Stimulated activated CD4-positive, alpha-beta T cell treated with anti-CD3 and anti-CD28 coated beads, Interleukin-12 subunit alpha, Interleukin-12 subunit beta, amount 100 ng/mL, for 48 hours (primary cell): ENCODE results near the gene RPS24.
A peak's percentile ranks its signal among the peaks of the same experiment; 100 is the strongest.
"Not testable (repeated sequence)": the region's sequence is repeated elsewhere in the genome, so short reads cannot be mapped to it uniquely, and the experiment has no call there.

Experiments
- DNase-seq, 3 donors: peaks; one replicate each; pipeline ENCODE4 v3.0.0-alpha.2; 2020; ENCODE audit warnings: low read depth in 2 of 3, low spot score in 1 of 3

RPS24 gene

GRCh38 chr10:78033637-78034470, at the start of gene RPS24:
Gene RPS24, plus strand, starts transcription at chr10:78033863. Its CDS starts 39 bp downstream, at chr10:78033902.
- peak; percentile 90 to 92 (median 91) for DNase-seq

GRCh38 chr10:77984986-77985385, 48.7 kb upstream of the RPS24 start:
- no peak for DNase-seq

GRCh38 chr10:77987671-77988255, 45.9 kb upstream of the RPS24 start:
- no peak for DNase-seq

- no peak for DNase-seq
Observed at GRCh38 chr10:77989081-77989724, 44.5 kb upstream of the RPS24 start.

- DNase-seq, result no peak
Observed at GRCh38 chr10:77993620-77994019, 40.0 kb upstream of the RPS24 start.

GRCh38 chr10:77998780-77999179, 34.9 kb upstream of the RPS24 start:
- not testable (repeated sequence) for DNase-seq

GRCh38 chr10:78000206-78000605, 33.5 kb upstream of the RPS24 start:
- no peak for DNase-seq

- DNase-seq, result no peak
Observed at GRCh38 chr10:78000956-78001472, 32.6 kb upstream of the RPS24 start.

- DNase-seq, result no peak
Observed at GRCh38 chr10:78002541-78003288, 30.9 kb upstream of the RPS24 start.

- DNase-seq, result no peak
Observed at GRCh38 chr10:78004215-78005026, 29.2 kb upstream of the RPS24 start.

GRCh38 chr10:78007172-78007571, 26.5 kb upstream of the RPS24 start:
- no peak for DNase-seq

GRCh38 chr10:78009662-78010061, 24.0 kb upstream of the RPS24 start:
- no peak for DNase-seq

- no peak for DNase-seq
Observed at GRCh38 chr10:78010278-78010677, 23.4 kb upstream of the RPS24 start.

- DNase-seq, result no peak
Observed at GRCh38 chr10:78011065-78011464, 22.6 kb upstream of the RPS24 start.

- no peak for DNase-seq
Observed at GRCh38 chr10:78013564-78013963, 20.1 kb upstream of the RPS24 start.

GRCh38 chr10:78015546-78015945, 18.1 kb upstream of the RPS24 start:
- no peak for DNase-seq

GRCh38 chr10:78017856-78018255, 15.8 kb upstream of the RPS24 start:
- DNase-seq, result no peak

- no peak for DNase-seq
Observed at GRCh38 chr10:78019264-78019663, 14.4 kb upstream of the RPS24 start.

- DNase-seq, result no peak
Observed at GRCh38 chr10:78021201-78021600, 12.5 kb upstream of the RPS24 start.

GRCh38 chr10:78023741-78024140, 9.9 kb upstream of the RPS24 start:
- DNase-seq, result no peak
